ENCODE results near the gene LONP1. TPM values are rescaled to one million over a fixed set of nuclear protein-coding genes. Genes with fewer than 3 reads are reported as not detected.
A peak's percentile ranks its signal among the peaks of the same experiment; 100 is the strongest.

The LONP1 gene
- polyA plus RNA-seq, 4 donors = 41.6 to 69.2 (median 51.5) TPM

DNA sequence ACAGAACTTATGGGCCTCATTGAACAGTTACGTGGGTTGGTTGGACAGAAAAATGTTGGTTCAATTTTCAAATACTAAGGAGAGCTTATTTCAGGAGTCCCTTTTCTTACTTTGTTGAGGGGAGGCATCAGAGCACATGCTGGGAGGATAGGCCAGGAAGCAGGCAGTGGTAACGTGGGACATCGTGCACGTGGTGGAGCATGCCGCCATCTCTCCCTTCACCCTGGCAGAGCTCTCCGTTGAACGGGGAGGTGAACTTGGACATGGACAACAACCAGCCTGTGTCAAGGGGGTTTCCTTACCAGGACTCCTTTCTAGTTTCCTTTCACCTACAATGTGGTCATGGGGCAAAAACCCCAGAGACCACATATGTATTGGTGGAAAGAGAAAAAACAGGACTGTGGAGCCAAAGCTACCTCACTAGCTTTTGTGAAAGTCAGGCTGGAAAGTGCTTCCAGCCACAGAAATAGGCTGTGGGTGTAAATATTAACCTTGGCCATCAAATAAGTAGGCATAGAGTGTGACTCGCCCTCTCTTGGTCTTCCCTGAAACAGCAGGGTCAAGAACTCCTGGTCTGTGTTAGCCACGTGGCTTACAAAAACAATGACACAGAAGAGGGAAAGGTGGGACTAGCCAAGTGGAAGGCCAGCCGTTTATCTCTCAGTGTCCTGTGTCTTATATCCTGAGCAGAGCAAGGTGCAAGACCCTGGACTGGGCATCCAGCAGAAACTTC, 54.0 kb downstream of the LONP1 start:
- Histone ChIP-seq H3K9me3 (ENCODE audit: control insufficient read depth in 2 of 2, insufficient read depth in 1 of 2, low read depth in 1 of 2, low read length in 1 of 2) (no peaks in the 10 kb centered on the region), H3K27ac (ENCODE audit: low read depth in 1 of 3, low read length in 2 of 3) (no peak overlapping the region), H3K27me3 (ENCODE audit: control insufficient read depth in 3 of 3, insufficient read depth in 3 of 3, low read length in 3 of 3) (no peaks in the 10 kb centered on the region), H3K36me3 (ENCODE audit: control insufficient read depth in 3 of 3, insufficient read depth in 2 of 3, low read depth in 1 of 3, low read length in 3 of 3) (peaks cover 45 to 92% (median 54%) of the 10 kb centered on the region in 3 donors), H3K4me1 (ENCODE audit: control insufficient read depth in 3 of 3, insufficient read depth in 2 of 3, low read depth in 1 of 3, low read length in 2 of 3) (no peaks in the 10 kb centered on the region), H3K4me3 (ENCODE audit: low read depth in 1 of 3, low read length in 3 of 3) (no peak overlapping the region)
- DNase-seq (no peak), FAIRE-seq (no peak)
- 70 to 82% (median 72%) methylated on average over 10 of the region's 10 CpGs for WGBS, 3 donors

DNA sequence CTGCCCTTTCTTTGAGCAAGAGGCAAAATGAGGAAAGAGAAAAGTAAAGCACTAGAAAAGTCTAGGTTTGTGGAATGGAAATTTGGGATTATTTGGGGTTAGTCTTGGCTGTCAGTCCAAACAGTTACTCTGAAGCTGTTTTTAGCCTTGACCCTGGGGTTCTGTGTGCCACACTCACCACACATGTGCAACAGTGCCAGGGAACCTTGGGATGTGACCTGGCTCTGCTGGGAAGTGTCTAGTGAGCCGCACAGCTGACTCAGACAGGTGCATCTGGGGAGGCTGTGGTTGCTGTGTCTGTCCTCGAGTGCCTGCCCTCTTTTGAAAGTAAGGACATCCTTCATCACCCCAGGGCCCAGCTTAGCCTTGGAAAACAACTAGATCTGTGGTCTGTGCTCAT, 55.4 kb downstream of the LONP1 start:
- Histone ChIP-seq H3K27me3 (ENCODE audit: control insufficient read depth in 3 of 3, insufficient read depth in 3 of 3, low read length in 3 of 3) (no peaks in the 10 kb centered on the region), H3K4me1 (ENCODE audit: control insufficient read depth in 3 of 3, insufficient read depth in 2 of 3, low read depth in 1 of 3, low read length in 2 of 3) (no peaks in the 10 kb centered on the region), H3K4me3 (ENCODE audit: low read depth in 1 of 3, low read length in 3 of 3) (no peak overlapping the region), H3K27ac (ENCODE audit: low read depth in 1 of 3, low read length in 2 of 3) (no peak overlapping the region), H3K36me3 (ENCODE audit: control insufficient read depth in 3 of 3, insufficient read depth in 2 of 3, low read depth in 1 of 3, low read length in 3 of 3) (peaks cover 44 to 93% (median 67%) of the 10 kb centered on the region in 3 donors), H3K9me3 (ENCODE audit: control insufficient read depth in 2 of 2, insufficient read depth in 1 of 2, low read depth in 1 of 2, low read length in 1 of 2) (no peaks in the 10 kb centered on the region)
- DNase-seq (no peak), FAIRE-seq (no peak)
- WGBS, 3 donors = 77 to 86% (median 85%) methylated on average over 2 of the region's 2 CpGs

DNA sequence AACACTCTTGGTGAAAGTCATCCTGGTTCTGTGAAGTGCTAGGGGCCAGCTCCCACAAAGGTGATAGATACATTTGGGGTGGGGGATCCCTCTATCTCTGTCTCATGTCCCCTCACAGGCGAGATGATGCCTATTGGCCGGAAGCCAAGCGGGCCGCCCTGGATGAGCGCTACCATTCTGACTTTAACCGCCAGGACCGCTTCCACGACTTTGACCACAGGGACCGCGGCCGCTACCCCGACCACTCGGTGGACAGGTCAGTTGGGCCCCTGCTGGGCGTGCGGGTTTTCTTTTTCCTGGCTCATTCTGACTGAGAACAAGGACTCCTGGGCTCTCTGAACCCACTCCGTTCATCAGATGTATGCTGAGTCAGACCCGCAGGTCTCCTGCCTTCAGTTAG, 56.0 kb downstream of the LONP1 start:
- Histone ChIP-seq H3K4me3 (ENCODE audit: low read depth in 1 of 3, low read length in 3 of 3) (no peak overlapping the region), H3K9me3 (ENCODE audit: control insufficient read depth in 2 of 2, insufficient read depth in 1 of 2, low read depth in 1 of 2, low read length in 1 of 2) (no peaks in the 10 kb centered on the region), H3K27ac (ENCODE audit: low read depth in 1 of 3, low read length in 2 of 3) (no peak overlapping the region), H3K4me1 (ENCODE audit: control insufficient read depth in 3 of 3, insufficient read depth in 2 of 3, low read depth in 1 of 3, low read length in 2 of 3) (no peaks in the 10 kb centered on the region), H3K27me3 (ENCODE audit: control insufficient read depth in 3 of 3, insufficient read depth in 3 of 3, low read length in 3 of 3) (no peaks in the 10 kb centered on the region), H3K36me3 (ENCODE audit: control insufficient read depth in 3 of 3, insufficient read depth in 2 of 3, low read depth in 1 of 3, low read length in 3 of 3) (peaks cover 38 to 93% (median 63%) of the 10 kb centered on the region in 3 donors)
- 93 to 96% (median 93%) methylated on average over 17 of the region's 17 CpGs for WGBS, 3 donors
- no peak for FAIRE-seq
- DNase-seq = no peak

DNA sequence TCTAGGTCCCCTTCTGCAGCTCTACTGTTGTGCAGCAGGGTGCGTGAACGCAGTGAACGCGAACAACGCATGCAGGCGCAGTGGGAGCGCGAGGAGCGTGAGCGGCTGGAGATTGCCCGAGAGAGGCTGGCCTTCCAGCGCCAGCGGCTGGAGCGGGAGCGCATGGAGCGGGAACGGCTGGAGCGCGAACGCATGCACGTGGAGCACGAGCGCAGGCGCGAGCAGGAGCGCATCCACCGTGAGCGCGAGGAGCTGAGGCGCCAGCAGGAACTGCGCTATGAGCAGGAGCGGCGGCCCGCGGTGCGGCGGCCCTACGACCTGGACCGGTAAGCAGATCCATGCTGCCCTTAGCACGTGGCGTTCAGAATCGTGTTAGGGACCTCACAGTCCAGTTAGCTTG, 58.5 kb downstream of the LONP1 start:
- H3K27me3 ChIP-seq (ENCODE audit: control insufficient read depth in 3 of 3, insufficient read depth in 3 of 3, low read length in 3 of 3) = no peaks in the 10 kb centered on the region
- no peaks in the 10 kb centered on the region for H3K9me3 ChIP-seq (ENCODE audit: control insufficient read depth in 2 of 2, insufficient read depth in 1 of 2, low read depth in 1 of 2, low read length in 1 of 2)
- no peaks in the 10 kb centered on the region for H3K4me1 ChIP-seq (ENCODE audit: control insufficient read depth in 3 of 3, insufficient read depth in 2 of 3, low read depth in 1 of 3, low read length in 2 of 3)
- no peak overlapping the region for H3K4me3 ChIP-seq (ENCODE audit: low read depth in 1 of 3, low read length in 3 of 3)
- DNase-seq (no peak), FAIRE-seq (no peak)
- H3K27ac ChIP-seq (ENCODE audit: low read depth in 1 of 3, low read length in 2 of 3) = no peak overlapping the region
- WGBS, 3 donors = 98 to 99% (median 99%) methylated on average over 42 of the region's 42 CpGs
- peaks cover 32 to 92% (median 61%) of the 10 kb centered on the region in 3 donors for H3K36me3 ChIP-seq (ENCODE audit: control insufficient read depth in 3 of 3, insufficient read depth in 2 of 3, low read depth in 1 of 3, low read length in 3 of 3)

DNA sequence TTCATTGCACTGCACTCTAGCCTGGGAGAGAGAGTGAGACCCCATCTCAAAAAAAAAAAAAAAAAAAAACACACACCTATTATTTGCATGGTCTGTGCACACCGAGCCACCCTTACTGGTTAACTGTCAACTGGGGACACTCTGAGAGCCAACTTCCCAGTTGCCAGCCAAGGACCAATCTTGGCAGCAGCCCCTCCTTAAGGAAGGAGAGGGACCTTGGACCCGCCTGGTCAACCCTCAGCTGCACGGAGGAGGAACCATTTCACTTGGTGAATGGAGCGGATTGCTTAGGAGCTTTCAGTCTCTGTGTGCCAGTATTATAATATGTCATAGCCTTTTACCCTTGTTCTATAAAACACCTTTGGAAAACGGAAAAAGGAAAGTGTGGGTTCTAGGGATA, 64.5 kb downstream of the LONP1 start:
- Histone ChIP-seq H3K27ac (ENCODE audit: low read depth in 1 of 3, low read length in 2 of 3) (no peak overlapping the region), H3K4me1 (ENCODE audit: control insufficient read depth in 3 of 3, insufficient read depth in 2 of 3, low read depth in 1 of 3, low read length in 2 of 3) (no peaks in the 10 kb centered on the region)

DNA sequence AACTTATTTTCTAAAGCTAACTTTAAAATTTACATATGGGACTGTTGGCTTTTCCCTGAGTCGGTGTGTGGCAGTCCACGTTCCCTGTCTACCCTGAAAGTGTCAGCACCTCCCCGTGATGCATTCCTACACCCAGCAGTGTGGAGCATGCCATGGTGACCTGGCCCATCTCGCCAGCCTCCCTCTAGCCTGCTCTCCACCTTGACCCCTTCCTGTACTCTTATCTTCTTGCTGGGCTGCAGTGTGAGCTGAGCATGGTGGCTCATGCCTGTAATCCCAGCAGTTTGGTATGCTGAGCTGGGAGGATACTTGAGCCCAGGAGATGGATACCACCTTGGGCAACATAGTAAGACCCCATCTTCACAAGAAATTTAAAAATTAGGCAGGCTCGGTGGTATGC, 65.0 kb downstream of the LONP1 start:
- peaks cover 28 to 90% (median 37%) of the 10 kb centered on the region in 3 donors for H3K36me3 ChIP-seq (ENCODE audit: control insufficient read depth in 3 of 3, insufficient read depth in 2 of 3, low read depth in 1 of 3, low read length in 3 of 3)
- H3K27ac ChIP-seq (ENCODE audit: low read depth in 1 of 3, low read length in 2 of 3) = no peak overlapping the region
- no peaks in the 10 kb centered on the region for H3K27me3 ChIP-seq (ENCODE audit: control insufficient read depth in 3 of 3, insufficient read depth in 3 of 3, low read length in 3 of 3)
- no peak overlapping the region for H3K4me3 ChIP-seq (ENCODE audit: low read depth in 1 of 3, low read length in 3 of 3)
- H3K9me3 ChIP-seq (ENCODE audit: control insufficient read depth in 2 of 2, insufficient read depth in 1 of 2, low read depth in 1 of 2, low read length in 1 of 2) = no peaks in the 10 kb centered on the region
- FAIRE-seq = no peak
- 81 to 91% (median 88%) methylated on average over 5 of the region's 5 CpGs for WGBS, 3 donors
- DNase-seq = no peak
- no peaks in the 10 kb centered on the region for H3K4me1 ChIP-seq (ENCODE audit: control insufficient read depth in 3 of 3, insufficient read depth in 2 of 3, low read depth in 1 of 3, low read length in 2 of 3)

More for the DNA sequence above, 64.5 kb downstream of the LONP1 start:
- 17 to 60% (median 40%) methylated on average over 5 of the region's 5 CpGs for WGBS, 3 donors
- Histone ChIP-seq H3K27me3 (ENCODE audit: control insufficient read depth in 3 of 3, insufficient read depth in 3 of 3, low read length in 3 of 3) (no peaks in the 10 kb centered on the region), H3K4me3 (ENCODE audit: low read depth in 1 of 3, low read length in 3 of 3) (no peak overlapping the region), H3K36me3 (ENCODE audit: control insufficient read depth in 3 of 3, insufficient read depth in 2 of 3, low read depth in 1 of 3, low read length in 3 of 3) (peaks cover 28 to 88% (median 42%) of the 10 kb centered on the region in 3 donors), H3K9me3 (ENCODE audit: control insufficient read depth in 2 of 2, insufficient read depth in 1 of 2, low read depth in 1 of 2, low read length in 1 of 2) (no peaks in the 10 kb centered on the region)
- peak; percentile 36 to 83 for DNase-seq
- no peak for FAIRE-seq

DNA sequence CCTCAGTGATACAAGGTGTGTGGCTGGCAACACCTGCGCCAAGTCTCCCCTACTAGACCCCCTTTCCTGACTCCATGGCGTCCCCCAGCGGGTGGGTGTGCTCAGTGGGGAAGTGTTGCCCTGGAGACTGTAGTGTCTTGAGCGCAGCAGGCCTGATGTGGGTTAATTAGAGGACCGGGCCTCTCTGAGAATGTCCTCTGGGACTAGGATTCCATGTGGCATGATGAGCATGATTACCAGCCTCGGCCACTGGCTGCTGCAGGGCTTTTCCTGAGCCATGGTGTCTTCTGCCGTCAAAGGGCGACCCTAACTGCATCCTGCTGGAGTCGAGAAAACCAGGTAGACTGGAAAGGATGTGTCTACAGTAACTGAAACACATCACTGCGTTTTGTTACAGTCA, 67.7 kb downstream of the LONP1 start:
- Histone ChIP-seq H3K27ac (ENCODE audit: low read depth in 1 of 3, low read length in 2 of 3) (no peak overlapping the region), H3K36me3 (ENCODE audit: control insufficient read depth in 3 of 3, insufficient read depth in 2 of 3, low read depth in 1 of 3, low read length in 3 of 3) (peaks cover 28 to 73% (median 38%) of the 10 kb centered on the region in 3 donors), H3K4me3 (ENCODE audit: low read depth in 1 of 3, low read length in 3 of 3) (no peak overlapping the region), H3K4me1 (ENCODE audit: control insufficient read depth in 3 of 3, insufficient read depth in 2 of 3, low read depth in 1 of 3, low read length in 2 of 3) (no peaks in the 10 kb centered on the region), H3K27me3 (ENCODE audit: control insufficient read depth in 3 of 3, insufficient read depth in 3 of 3, low read length in 3 of 3) (no peaks in the 10 kb centered on the region), H3K9me3 (ENCODE audit: control insufficient read depth in 2 of 2, insufficient read depth in 1 of 2, low read depth in 1 of 2, low read length in 1 of 2) (no peaks in the 10 kb centered on the region)
- FAIRE-seq = no peak
- no peak for DNase-seq
- WGBS, 3 donors = 92 to 96% (median 93%) methylated on average over 10 of the region's 10 CpGs

DNA sequence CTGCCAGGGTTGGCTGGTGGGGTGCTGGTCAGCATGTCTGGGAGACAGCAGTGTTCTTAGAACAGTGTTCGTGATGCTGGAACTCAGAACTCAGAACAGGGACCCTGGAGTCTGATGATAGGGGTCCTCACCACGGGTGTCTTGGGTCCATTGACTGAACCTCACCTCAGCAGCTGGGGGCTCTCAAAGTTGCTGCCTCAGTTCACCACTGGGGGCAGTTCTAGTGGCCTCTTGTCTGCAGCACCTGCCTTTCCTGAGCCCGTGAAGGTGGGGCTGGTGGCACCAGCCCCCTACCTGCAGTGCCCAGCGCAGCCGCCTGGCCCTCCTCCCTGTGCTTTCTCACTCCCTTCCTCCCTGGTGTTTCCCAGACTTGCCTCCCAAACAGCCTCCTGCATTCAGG, 68.6 kb downstream of the LONP1 start:
- DNase-seq (no peak), FAIRE-seq (no peak)
- H3K4me3 ChIP-seq (ENCODE audit: low read depth in 1 of 3, low read length in 3 of 3) = no peak overlapping the region
- H3K27me3 ChIP-seq (ENCODE audit: control insufficient read depth in 3 of 3, insufficient read depth in 3 of 3, low read length in 3 of 3) = no peaks in the 10 kb centered on the region
- H3K4me1 ChIP-seq (ENCODE audit: control insufficient read depth in 3 of 3, insufficient read depth in 2 of 3, low read depth in 1 of 3, low read length in 2 of 3) = no peaks in the 10 kb centered on the region
- peaks cover 27 to 72% (median 39%) of the 10 kb centered on the region in 3 donors for H3K36me3 ChIP-seq (ENCODE audit: control insufficient read depth in 3 of 3, insufficient read depth in 2 of 3, low read depth in 1 of 3, low read length in 3 of 3)
- 92 to 97% (median 96%) methylated on average over 5 of the region's 5 CpGs for WGBS, 3 donors
- H3K27ac ChIP-seq (ENCODE audit: low read depth in 1 of 3, low read length in 2 of 3) = no peak overlapping the region
- no peaks in the 10 kb centered on the region for H3K9me3 ChIP-seq (ENCODE audit: control insufficient read depth in 2 of 2, insufficient read depth in 1 of 2, low read depth in 1 of 2, low read length in 1 of 2)

DNA sequence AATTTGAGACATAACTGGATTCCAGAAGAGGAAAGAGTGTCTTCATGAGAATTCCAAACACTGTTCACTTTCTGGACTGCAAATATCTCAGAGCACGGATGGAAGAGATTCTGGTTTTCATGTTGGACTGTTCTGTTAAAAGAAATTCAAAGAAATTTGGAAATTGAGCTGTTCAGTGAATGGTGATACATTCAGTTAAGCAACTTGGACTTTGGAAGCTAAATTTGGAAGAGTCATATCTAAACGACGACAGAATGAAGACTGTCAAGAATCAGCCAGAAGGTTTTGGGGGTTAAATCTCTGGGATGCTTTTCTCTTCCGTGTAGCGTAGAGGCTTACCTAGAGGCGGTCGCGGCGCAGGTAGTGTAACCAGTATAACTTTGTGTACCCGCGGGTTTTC, 71.5 kb downstream of the LONP1 start:
- FAIRE-seq (no peak), DNase-seq (no peak)
- no peaks in the 10 kb centered on the region for H3K4me1 ChIP-seq (ENCODE audit: control insufficient read depth in 3 of 3, insufficient read depth in 2 of 3, low read depth in 1 of 3, low read length in 2 of 3)
- no peaks in the 10 kb centered on the region for H3K9me3 ChIP-seq (ENCODE audit: control insufficient read depth in 2 of 2, insufficient read depth in 1 of 2, low read depth in 1 of 2, low read length in 1 of 2)
- H3K27ac ChIP-seq (ENCODE audit: low read depth in 1 of 3, low read length in 2 of 3) = no peak overlapping the region
- H3K4me3 ChIP-seq (ENCODE audit: low read depth in 1 of 3, low read length in 3 of 3) = no peak overlapping the region
- WGBS, 3 donors = 89% methylated on average over 9 to 10 of the region's 11 CpGs
- no peaks in the 10 kb centered on the region for H3K27me3 ChIP-seq (ENCODE audit: control insufficient read depth in 3 of 3, insufficient read depth in 3 of 3, low read length in 3 of 3)
- peaks cover 24 to 65% (median 40%) of the 10 kb centered on the region in 3 donors for H3K36me3 ChIP-seq (ENCODE audit: control insufficient read depth in 3 of 3, insufficient read depth in 2 of 3, low read depth in 1 of 3, low read length in 3 of 3)
